GM18502 (cell line): ENCODE measurements around the gene SLC38A3.

ENCODE experiments used
- ATAC-seq: cut with Tn5 transposase; IDR thresholded peaks from one replicate; pipeline ENCODE4 v1.9.1; 2021; ENCODE audit warnings: mild to moderate bottlenecking; ENCODE audit not compliant: unreplicated experiment, poor library complexity

The SLC38A3 gene

DNA sequence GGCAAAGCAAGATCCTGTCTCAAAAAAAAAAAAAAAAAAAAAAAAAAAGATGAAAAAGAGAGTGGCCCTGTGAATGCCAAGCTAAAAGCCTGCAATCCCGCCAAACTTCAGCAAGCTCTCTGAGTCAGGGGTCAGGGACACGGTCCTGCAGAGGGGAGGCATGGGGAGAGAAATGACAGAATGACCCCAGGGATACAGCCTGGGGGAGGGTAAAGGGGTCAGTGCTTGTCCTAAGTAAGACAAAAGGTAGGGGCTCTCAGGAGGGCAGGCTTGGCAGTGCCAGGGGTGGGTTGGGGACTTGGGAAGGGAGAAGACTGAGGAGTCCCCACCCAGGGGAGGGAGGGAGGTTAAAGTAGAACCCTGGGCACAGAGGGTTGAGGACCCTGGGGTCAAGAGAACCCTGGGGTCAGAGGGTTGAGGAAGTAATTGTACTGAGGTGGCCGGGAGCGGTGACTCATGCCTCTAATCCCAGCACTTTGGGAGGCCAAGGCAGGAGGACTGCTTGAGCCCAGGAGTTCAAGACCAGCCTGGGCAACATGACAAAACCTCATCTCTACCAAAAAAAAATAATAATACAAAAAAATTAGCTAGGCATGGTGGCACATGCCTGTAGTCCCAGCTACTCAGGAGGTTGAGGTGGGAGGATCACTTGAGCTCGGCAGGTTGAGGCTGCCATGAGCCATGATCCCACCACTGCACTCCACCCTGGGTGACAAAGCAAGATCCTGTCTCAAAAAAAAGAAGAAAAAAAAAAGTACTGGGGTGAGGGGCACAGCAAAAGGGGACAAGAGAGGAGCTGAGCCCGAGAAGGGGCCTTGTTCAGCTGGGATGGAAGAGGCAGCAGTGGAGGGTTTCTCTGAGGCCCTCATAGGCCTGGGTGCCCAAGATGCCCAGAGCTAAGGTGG is 58.7 kb downstream of the SLC38A3 start:
- no peak for ATAC-seq

DNA sequence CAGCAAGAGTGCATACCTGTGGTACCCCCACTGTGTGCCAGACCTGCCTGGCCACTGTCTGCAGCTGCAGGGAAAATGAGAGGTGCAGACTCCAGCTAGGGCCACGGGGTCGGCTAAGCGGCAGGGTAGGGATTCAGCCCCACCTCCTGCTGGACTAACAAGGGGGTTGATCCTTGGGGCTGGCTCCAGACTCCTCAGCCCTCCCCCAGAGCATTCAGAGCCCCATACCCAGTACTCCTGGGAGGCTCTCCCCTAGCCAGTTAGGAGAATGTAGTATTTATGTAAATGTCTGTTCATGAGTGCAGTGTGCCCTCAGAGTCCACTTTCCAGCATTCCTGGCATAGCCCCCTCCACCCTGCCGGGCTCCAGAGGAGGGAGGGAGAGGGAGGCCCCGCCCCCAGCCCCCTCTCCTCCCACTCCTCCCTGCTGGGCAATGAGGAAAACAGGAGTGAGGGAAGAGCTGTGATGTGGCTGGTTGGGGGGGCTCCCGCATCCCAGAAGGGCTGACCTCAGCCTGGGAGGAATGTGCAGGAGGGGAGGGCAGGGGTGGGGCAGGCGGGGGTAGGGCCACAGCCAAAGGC is 59.4 kb downstream of the SLC38A3 start:
- no peak for ATAC-seq

DNA sequence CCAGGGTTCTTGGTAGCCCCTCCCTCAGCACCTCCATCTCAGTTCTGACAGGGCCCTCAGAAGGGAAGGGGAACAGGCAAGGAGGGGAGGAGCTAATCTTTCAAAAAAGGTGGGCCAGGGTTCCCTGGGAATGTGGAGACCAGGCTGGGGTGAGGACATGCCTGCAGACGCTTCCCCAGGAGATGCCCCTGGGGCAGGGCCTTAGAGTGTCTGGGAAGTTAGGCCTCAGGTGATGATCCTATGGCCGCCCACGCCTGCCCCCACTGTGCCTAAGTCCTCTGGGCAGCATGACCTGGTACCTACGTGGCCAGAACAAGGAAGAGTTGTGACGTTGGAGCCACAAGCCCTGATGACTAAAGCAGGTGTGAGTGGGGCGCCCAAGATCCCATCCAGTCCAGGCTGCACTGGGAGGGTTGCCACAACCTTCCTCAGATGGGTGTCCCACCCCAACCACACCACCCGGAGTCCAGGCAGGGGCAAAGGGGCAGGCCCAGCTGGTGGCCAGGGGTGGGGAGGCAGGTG is 60.0 kb downstream of the SLC38A3 start:
- ATAC-seq, result no peak

DNA sequence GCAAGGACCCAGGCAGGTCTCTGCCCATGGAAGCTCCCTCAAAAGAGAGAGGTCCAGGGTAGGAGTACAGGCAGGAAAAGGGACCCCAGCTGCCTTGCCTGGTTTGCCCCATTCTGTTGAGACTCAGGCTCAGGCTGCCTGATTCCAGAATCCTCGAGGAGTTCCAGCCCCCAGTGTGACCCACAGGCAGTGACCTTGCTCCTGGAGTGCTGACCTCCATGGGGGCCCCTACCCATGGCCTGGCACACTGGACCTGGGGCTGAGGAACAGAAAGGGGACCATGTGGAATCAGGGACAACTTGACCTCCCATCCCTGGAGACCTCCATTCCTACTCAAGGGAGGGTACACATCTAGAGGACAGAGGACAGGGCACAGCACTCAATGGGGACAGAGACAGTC is 60.5 kb downstream of the SLC38A3 start:
- ATAC-seq, result no peak

DNA sequence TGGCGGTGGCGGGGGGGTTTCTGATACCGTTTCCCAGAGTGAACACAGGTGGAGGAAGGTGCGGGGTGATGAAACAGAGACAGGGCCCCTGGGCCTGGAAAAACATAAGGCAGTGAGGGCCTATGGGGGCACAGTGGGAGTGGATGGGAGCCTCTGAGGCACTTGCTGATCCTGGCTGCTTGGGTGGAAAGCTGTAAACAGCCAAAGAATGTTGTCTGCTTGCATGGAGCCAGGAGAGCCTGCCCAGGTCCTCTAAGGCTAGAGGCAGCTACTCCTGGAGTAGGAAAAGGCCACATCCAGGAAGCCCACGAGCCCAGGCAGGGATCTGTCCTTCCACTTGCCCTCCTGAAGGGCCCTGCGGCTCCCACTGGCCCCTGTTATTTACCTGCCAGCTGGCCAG is 60.9 kb downstream of the SLC38A3 start:
- ATAC-seq, result no peak

DNA sequence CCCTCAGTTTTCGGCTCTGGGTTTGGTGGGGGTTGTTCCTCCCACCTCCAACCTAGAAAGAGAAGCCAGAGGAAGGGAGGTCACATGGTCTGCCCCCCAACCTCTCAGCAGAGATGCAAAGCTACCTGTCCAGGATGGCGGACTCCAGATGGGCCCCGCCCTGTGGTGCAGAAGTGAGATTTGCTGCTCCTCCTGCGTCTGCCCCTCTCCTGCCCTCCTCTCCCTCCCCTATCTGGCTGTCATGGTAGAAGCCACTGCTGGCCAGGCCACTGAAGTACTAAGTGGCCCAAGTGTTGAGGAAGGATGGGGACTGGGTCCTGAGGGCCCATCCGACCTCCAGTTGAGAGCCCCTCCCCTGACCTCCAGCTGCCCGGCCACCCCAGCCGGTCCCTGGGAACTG is 61.8 kb downstream of the SLC38A3 start:
- no peak for ATAC-seq

DNA sequence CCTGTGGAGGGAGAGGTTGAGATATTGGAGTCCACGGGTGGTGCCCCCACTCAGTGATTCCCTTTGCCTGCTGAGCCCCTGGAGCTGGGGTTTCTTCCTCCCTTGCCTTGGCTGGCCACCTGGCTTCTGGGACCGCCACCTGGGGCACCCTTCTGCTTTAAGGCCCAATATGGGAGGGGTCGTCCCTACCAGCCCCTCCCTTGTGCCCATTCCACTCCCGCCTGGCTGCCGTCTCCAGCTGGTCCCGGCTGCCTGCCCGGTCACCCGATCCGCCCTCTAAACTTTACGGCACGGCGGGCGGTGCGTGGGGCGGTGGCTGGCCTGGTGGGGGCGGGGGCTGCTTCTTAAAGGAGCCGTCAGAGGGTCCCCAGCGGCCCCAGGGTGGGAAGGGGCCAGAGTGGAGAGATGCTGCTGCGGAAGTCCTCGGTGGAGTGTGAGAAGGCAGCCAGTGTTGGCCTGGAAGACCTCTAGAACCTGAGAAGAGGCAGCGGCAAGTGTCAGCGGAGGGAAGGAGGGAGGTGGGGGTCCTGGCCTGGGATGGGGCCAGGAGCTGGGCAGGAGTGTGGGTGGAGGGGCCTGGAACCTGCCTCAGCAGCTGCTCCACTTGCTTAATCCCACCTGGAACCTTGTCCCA is 62.3 kb downstream of the SLC38A3 start:
- no peak for ATAC-seq

DNA sequence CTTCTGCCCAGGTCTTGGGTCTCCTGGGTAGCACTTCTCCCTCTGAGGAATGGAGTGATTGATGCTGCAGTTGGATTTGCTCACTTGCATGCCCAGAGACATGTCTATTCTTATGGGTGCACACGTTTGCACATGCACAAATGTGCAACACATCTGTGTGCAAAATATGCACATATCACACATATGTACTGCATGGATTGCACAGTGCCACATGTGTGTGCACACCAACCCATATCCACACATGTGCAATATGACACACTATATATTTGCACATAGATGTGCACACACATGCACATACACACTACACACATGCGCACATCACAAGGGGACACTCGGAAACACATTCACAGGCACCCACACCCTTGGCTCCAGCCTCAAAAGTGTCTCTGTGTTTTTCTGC is 63.2 kb downstream of the SLC38A3 start:
- ATAC-seq, result no peak

DNA sequence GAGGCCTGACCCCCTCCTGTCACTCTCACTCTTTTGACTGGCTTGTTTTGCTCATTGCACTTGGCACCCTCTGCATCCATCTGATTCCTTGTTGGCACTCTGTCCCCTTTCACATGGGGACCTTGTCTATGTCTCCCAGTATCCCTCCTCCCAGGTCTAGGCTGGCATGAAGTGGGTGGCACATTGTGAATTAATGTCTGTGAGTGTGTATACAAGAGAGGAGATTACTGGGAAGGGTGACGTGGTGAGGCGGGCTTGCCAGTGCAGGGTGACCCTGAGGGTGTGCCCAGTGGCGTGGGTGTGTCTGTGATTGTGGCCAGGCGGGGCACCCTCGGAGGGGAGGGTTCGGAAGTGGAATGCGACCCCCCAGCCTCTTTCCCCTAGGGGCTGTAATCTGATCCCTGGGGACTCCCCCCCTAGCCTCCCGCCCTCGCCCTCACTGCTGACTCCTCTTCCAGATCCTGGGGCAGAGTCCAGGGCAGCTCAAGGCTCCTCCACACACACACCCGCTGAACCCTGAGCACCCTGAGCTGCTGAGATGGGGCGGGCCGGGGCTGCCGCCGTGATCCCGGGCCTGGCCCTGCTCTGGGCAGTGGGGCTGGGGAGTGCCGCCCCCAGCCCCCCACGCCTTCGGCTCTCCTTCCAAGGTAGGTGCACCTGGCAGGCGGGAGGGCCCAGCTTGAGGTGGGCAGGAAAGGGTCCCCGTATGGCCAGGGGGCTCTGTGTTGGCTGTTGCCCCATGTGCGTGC is 63.8 kb downstream of the SLC38A3 start, which contains the start of gene SEMA3B:
TSS of gene SEMA3B (plus strand) at position 445 of the 749 bp plus-strand sequence. CDS start at position 539, 94 bp downstream.
- no peak for ATAC-seq

DNA sequence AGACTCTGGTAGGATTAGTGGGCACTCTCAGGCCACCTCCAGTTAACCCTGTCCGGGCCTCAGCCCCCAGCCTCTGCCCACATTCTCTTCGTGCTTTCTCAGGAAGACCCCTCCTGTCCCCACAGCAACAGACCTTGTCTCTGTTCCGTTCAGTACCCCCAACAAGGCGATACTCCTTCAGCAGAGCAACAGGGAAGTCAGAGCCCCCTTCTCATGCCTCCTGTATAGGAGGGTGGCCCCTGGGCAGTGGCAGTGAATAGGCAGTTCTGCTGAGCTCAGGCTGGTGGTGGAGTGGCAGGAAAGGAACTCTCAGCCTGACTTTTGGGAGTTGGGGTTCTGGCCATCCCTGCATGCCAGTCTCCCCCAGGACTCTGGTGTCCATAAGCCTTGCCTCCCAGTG is 64.4 kb downstream of the SLC38A3 start:
- ATAC-seq, result no peak

DNA sequence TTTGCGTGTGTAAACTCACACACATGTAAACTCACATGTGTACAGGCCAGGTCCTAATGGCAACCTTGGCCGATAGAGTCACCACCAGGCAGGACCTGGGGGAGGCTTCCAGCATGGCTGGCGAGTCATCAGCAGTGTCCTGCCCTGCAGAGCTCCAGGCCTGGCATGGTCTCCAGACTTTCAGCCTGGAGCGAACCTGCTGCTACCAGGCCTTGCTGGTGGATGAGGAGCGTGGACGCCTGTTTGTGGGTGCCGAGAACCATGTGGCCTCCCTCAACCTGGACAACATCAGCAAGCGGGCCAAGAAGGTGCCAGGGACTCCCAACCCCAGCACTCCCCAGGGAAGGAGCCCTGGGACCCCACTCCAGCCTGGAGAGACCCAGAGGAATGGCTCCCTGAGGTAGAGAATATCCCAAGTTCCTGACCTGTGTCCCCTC is 64.9 kb downstream of the SLC38A3 start:
- no peak for ATAC-seq

DNA sequence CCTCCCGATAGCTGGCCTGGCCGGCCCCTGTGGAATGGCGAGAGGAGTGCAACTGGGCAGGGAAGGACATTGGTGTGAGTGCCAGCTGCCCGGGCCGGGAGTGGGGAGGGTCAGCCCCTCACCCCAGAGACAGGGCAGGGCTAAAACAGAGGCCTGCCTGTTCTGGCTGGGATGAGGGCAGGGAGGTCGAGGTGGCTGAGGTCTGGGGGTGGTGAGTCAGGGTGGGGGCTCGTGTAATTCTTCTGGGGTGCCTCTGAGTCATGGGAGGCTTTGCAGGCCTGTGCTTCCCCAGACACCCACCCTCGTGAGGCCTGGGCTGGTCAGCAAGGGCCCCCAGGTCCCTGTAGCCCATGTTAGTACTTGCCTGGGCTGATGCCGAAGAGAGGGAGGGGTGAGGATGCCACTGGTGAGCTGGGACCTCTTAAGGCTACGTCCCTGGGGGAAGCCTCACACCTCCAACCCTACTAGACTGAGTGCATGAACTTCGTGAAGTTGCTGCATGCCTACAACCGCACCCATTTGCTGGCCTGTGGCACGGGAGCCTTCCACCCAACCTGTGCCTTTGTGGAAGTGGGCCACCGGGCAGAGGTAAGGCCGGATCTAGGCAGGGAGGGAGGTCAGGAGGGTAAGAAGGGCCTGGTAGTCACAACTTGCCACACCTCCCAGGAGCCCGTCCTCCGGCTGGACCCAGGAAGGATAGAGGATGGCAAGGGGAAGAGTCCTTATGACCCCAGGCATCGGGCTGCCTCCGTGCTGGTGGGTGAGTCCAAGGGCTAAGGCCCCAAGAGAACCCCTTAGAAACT is 65.6 kb downstream of the SLC38A3 start:
- no peak for ATAC-seq
